Esophagus mucosa (tissue), 1 donor: ENCODE results near the gene ELAVL2. TPM values are rescaled to one million over a fixed set of nuclear protein-coding genes. Genes with fewer than 3 reads are reported as not detected.

Source experiments
- ATAC-seq: fragments of 200-7000 bp; cut with Tn5 transposase; one replicate; pipeline ENCODE4 v1.9.1; 2020
- total RNA-seq: library from RNA; stranded (reverse); gene quantifications from one replicate; pipeline ENCODE4 v1.2.4, GENCODE V29; 2023
- donor health status: DM: yes; HTN: yes; CAD: no.

ELAVL2 gene
- total RNA-seq, 1 donor from 2014 or later: 0.24 TPM

- no peak for ATAC-seq
Observed at GRCh38 chr9:23659346-23660006, 166.6 kb downstream of the ELAVL2 start.

DNA sequence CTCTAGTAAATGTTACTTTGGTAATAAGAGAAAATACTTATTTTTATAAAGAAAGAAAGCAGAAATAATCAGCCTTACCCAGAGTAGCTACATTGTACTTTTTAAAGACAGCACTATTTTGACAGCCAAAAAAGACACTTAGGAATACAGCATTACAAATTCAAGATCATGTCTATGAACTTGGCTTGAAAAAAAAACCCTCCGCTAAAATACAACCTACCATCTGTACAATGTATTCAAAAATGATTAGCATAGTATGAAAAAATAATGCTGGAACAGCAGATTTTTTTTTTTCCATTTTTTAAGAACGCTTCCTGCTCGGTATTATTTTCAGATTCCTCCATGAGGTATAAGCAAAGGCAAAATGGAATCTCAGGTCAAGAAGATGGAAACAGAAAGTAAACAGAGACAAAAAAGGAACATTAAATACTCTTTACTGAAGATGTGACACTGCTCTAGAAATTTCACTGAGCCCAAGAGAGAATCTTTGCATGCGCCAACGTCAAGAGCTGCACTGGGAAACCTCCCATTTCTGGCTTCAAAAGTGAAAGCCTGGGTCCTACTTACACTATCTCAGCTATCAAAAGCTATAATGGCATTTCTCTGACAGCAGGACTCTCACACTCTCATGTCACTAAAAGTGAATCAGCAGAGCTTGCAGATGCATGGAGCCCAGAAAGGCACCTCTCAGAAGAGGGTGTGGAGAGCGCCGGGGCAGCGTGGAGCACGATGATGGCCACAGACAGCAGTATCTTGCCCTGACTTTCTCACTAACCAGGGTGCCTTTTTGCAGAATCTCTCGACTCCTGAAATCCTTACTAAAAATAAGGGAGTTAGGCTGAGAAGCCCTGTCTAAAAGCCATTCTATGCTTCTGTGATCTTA is 167.4 kb downstream of the ELAVL2 start:
- no peak for ATAC-seq

GRCh38 chr9:23651051-23651450 is 175.0 kb downstream of the ELAVL2 start:
- ATAC-seq: no peak

- no peak for ATAC-seq
Observed at GRCh38 chr9:23648651-23649050, 177.4 kb downstream of the ELAVL2 start.

GRCh38 chr9:23644896-23645295 is 181.1 kb downstream of the ELAVL2 start:
- ATAC-seq: no peak

- ATAC-seq: no peak
Observed at GRCh38 chr9:23644326-23644725, 181.7 kb downstream of the ELAVL2 start.

DNA sequence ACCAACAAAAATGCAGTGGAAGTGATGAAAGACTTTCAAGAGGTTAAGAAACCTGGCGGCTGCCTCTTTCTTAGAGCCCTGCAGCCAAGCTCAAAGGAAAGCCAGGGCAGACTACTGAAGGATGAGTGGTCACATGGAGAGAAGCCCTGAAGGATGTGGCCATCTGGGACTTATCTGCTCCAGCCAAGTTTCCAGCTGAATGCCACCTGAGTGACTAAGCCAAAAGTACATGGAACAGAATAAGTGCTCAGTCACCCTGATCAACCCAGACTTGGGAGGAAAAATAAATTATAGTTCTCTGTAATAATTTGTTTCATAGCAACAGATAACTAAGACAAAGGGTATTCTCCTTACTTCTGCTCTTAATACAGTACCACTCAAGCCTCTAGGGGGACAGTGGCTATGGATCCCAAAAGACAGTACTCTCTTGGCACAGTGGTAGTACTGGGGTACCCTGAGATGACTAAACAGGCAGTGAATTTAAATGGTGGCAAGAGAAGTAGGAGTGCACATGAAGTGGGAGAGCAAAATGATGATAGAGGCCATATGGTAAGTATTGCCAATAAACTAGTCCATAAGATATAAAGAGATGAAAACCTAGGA is 182.3 kb downstream of the ELAVL2 start:
- no peak for ATAC-seq
